B cell (primary cell): Measurements from ENCODE around the gene NRG2.

ENCODE experiments used
- CTCF ChIP-seq: fragments of 200-600 bp; IDR thresholded peaks from one replicate; pipeline ENCODE4 v1.8.0; 2022; ENCODE audit warnings: antibody characterized with exemption, mild to moderate bottlenecking
- EZH2 ChIP-seq: IDR thresholded peaks from 2 replicates; pipeline ENCODE4 v1.6.1; 2012; ENCODE audit warnings: borderline replicate concordance, low read depth, mild to moderate bottlenecking, moderate library complexity, low read length; ENCODE audit not compliant: insufficient read depth, poor library complexity, severe bottlenecking

GRCh38 chr5:139808481-139809330 is 234.4 kb downstream of the NRG2 start:
- TF ChIP-seq CTCF (no peak), EZH2 (no peak)
